ENCODE results near the gene LHX5.

The LHX5 gene

GRCh38 chr12:113488322-113488721, 16.7 kb upstream of the LHX5 start:
- no peak for DNase-seq (ENCODE audit: low read depth in 2 of 2)
- no peak for TF ChIP-seq CTCF (IDR thresholded peaks at IDR 0.05; ENCODE audit: low read depth, low read length)
- no peak overlapping the region for H3K4me3 ChIP-seq (replicated peaks in 1 of 2; ENCODE audit: low read depth in 2 of 2, low read length in 2 of 2)

- no peak for TF ChIP-seq CTCF (IDR thresholded peaks at IDR 0.05; ENCODE audit: low read depth, low read length)
These were observed 15.1 kb upstream of the LHX5 start for GRCh38 chr12:113486722-113487121.

GRCh38 chr12:113485330-113485729, 13.7 kb upstream of the LHX5 start:
- no peak for TF ChIP-seq CTCF (IDR thresholded peaks at IDR 0.05; ENCODE audit: low read depth, low read length)
- H3K4me3 ChIP-seq (replicated peaks in 1 of 2; ENCODE audit: low read depth in 2 of 2, low read length in 2 of 2), result no peak overlapping the region
- no peak for DNase-seq (ENCODE audit: low read depth in 2 of 2)

More at GRCh38 chr12:113486722-113487121, 15.1 kb upstream of the LHX5 start:
- DNase-seq (ENCODE audit: low read depth in 2 of 2), result no peak
- no peak overlapping the region for H3K4me3 ChIP-seq (replicated peaks in 1 of 2; ENCODE audit: low read depth in 2 of 2, low read length in 2 of 2)

GRCh38 chr12:113482334-113482733, 10.7 kb upstream of the LHX5 start:
- H3K4me3 ChIP-seq (replicated peaks in 1 of 2; ENCODE audit: low read depth in 2 of 2, low read length in 2 of 2), result no peak overlapping the region
- no peak for TF ChIP-seq CTCF (IDR thresholded peaks at IDR 0.05; ENCODE audit: low read depth, low read length)
- no peak for DNase-seq (ENCODE audit: low read depth in 2 of 2)

- TF ChIP-seq CTCF (IDR thresholded peaks at IDR 0.05; ENCODE audit: low read depth, low read length), result no peak
- no peak for DNase-seq (ENCODE audit: low read depth in 2 of 2)
These were observed 8.8 kb upstream of the LHX5 start for GRCh38 chr12:113480336-113480971.

GRCh38 chr12:113479590-113480335, 8.1 kb upstream of the LHX5 start:
- H3K4me3 ChIP-seq (replicated peaks in 1 of 2; ENCODE audit: low read depth in 2 of 2, low read length in 2 of 2), result no peak overlapping the region
- TF ChIP-seq CTCF (IDR thresholded peaks at IDR 0.05; ENCODE audit: low read depth, low read length), result no peak
- peak; percentile 42 to 46 for DNase-seq (ENCODE audit: low read depth in 2 of 2)

More at GRCh38 chr12:113480336-113480971, 8.8 kb upstream of the LHX5 start:
- H3K4me3 ChIP-seq (replicated peaks in 1 of 2; ENCODE audit: low read depth in 2 of 2, low read length in 2 of 2), result no peak overlapping the region

Data from cardiac fibroblast (primary cell).